Lower leg skin (tissue), 3 donors: ENCODE data around the gene EDNRA.

ENCODE experiments used
- POLR2A ChIP-seq, 2 donors: fragments of 450-650 bp; IDR thresholded peaks; one replicate each; pipeline ENCODE4 v1.6.1; 2016 to 2017; ENCODE audit warnings: antibody characterized with exemption in 2 of 2, mild to moderate bottlenecking in 1 of 2, moderate library complexity in 1 of 2
- TF ChIP-seq, protein P1 (sequence below), 3 donors: fragments of 450-650 bp; IDR thresholded peaks; one replicate each; pipeline ENCODE4 v1.5.1; 2016; ENCODE audit warnings: antibody characterized with exemption in 3 of 3, mild to moderate bottlenecking in 3 of 3, moderate library complexity in 2 of 3

DNA sequence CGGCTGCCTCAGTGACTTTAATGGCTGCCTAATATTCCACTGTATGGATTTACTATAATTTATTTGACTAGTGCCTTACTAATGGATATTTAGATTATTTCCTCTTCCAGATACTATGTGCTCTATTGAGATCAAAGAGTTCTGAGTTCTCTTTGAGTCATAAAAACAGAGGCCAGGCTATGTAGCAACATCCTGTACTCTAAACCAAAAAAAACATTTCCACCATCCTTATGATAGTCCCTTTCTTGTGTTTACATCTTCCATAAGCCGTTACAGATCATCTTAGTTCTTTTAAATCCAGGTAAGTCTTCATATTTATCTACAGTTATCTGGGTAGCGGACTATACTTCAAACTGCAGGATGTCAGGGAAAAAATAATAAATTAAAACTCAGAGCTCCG lies 79.7 kb downstream of the EDNRA start:
- TF ChIP-seq, protein P1, sequence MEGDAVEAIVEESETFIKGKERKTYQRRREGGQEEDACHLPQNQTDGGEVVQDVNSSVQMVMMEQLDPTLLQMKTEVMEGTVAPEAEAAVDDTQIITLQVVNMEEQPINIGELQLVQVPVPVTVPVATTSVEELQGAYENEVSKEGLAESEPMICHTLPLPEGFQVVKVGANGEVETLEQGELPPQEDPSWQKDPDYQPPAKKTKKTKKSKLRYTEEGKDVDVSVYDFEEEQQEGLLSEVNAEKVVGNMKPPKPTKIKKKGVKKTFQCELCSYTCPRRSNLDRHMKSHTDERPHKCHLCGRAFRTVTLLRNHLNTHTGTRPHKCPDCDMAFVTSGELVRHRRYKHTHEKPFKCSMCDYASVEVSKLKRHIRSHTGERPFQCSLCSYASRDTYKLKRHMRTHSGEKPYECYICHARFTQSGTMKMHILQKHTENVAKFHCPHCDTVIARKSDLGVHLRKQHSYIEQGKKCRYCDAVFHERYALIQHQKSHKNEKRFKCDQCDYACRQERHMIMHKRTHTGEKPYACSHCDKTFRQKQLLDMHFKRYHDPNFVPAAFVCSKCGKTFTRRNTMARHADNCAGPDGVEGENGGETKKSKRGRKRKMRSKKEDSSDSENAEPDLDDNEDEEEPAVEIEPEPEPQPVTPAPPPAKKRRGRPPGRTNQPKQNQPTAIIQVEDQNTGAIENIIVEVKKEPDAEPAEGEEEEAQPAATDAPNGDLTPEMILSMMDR (IDR thresholded peaks at IDR 0.05) = no peak
- TF ChIP-seq POLR2A (IDR thresholded peaks at IDR 0.05) = no peak
